HL-60 (cell line): ENCODE results near the gene CFAP68.

ENCODE experiments used
- POLR2AphosphoS5 ChIP-seq: IDR thresholded peaks from 2 replicates; pipeline ENCODE4 v1.6.1; 2012; ENCODE audit warnings: low read depth
- SPI1 ChIP-seq: IDR thresholded peaks from 2 replicates; pipeline ENCODE4 v1.6.1; 2012; ENCODE audit warnings: low read depth, mild to moderate bottlenecking, borderline replicate concordance
- TF ChIP-seq, protein P1 (sequence below): IDR thresholded peaks from one replicate; pipeline ENCODE4 v1.5.1; 2011; ENCODE audit warnings: low read length, control low read depth, inconsistent platforms; ENCODE audit not compliant: insufficient read depth
- TF ChIP-seq, protein P2 (sequence below): IDR thresholded peaks from 2 replicates; pipeline ENCODE4 v1.6.1; 2012; ENCODE audit warnings: low read depth; ENCODE audit not compliant: insufficient replicate concordance

DNA sequence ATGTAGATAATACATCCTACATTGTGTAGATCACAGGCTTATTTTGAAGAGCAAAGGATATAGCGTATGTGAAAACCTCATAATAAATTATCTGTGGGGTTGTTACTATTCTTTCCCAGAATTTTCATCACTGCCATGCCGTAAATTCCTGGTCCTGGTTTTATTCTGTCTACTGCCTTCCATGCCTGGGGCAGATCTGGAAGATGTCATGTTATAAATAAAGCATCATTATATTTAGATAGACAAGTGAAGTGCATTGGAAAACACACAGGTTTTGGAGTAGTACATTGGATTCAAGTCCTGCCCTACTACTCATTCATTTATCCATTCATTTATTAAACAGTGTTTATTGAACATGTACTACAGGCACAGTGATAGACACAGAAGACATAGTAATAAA, 41.6 kb downstream of the CFAP68 start:
- TF ChIP-seq, protein P1, sequence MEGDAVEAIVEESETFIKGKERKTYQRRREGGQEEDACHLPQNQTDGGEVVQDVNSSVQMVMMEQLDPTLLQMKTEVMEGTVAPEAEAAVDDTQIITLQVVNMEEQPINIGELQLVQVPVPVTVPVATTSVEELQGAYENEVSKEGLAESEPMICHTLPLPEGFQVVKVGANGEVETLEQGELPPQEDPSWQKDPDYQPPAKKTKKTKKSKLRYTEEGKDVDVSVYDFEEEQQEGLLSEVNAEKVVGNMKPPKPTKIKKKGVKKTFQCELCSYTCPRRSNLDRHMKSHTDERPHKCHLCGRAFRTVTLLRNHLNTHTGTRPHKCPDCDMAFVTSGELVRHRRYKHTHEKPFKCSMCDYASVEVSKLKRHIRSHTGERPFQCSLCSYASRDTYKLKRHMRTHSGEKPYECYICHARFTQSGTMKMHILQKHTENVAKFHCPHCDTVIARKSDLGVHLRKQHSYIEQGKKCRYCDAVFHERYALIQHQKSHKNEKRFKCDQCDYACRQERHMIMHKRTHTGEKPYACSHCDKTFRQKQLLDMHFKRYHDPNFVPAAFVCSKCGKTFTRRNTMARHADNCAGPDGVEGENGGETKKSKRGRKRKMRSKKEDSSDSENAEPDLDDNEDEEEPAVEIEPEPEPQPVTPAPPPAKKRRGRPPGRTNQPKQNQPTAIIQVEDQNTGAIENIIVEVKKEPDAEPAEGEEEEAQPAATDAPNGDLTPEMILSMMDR = no peak
- TF ChIP-seq SPI1 (no peak), POLR2AphosphoS5 (no peak)
- TF ChIP-seq, protein P2, sequence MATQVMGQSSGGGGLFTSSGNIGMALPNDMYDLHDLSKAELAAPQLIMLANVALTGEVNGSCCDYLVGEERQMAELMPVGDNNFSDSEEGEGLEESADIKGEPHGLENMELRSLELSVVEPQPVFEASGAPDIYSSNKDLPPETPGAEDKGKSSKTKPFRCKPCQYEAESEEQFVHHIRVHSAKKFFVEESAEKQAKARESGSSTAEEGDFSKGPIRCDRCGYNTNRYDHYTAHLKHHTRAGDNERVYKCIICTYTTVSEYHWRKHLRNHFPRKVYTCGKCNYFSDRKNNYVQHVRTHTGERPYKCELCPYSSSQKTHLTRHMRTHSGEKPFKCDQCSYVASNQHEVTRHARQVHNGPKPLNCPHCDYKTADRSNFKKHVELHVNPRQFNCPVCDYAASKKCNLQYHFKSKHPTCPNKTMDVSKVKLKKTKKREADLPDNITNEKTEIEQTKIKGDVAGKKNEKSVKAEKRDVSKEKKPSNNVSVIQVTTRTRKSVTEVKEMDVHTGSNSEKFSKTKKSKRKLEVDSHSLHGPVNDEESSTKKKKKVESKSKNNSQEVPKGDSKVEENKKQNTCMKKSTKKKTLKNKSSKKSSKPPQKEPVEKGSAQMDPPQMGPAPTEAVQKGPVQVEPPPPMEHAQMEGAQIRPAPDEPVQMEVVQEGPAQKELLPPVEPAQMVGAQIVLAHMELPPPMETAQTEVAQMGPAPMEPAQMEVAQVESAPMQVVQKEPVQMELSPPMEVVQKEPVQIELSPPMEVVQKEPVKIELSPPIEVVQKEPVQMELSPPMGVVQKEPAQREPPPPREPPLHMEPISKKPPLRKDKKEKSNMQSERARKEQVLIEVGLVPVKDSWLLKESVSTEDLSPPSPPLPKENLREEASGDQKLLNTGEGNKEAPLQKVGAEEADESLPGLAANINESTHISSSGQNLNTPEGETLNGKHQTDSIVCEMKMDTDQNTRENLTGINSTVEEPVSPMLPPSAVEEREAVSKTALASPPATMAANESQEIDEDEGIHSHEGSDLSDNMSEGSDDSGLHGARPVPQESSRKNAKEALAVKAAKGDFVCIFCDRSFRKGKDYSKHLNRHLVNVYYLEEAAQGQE = no peak
